Measurements from ENCODE around the gene ZMYM2. TPM values are rescaled to one million over a fixed set of nuclear protein-coding genes. Genes with fewer than 3 reads are reported as not detected.

The ZMYM2 gene
- total and polyA plus RNA-seq, 10 of the 15 experiments (the other 5 are each of a cell fraction or from before 2014, with no cell fraction given), result 9.5 to 60.4 (median 34.6) TPM

GRCh38 chr13:20109037-20109436, 150.5 kb downstream of the ZMYM2 start:
- CTCF ChIA-PET, result interaction anchor here (0.6 to 1.6 kb wide), 3 partner anchors 10 to 667 kb away, joined by 3 to 5 read pairs (median 3); no protein-coding TSS in a partner anchor
- no peak for FAIRE-seq

More at GRCh38 chr13:20109037-20109436, 150.5 kb downstream of the ZMYM2 start:
- H3K4me3 ChIP-seq, result no peak overlapping the region
- H3K79me2 ChIP-seq (ENCODE audit: control insufficient read depth, insufficient read depth, low read length), result no peaks in the 10 kb centered on the region
- no TSS peak for BruUV-seq (replicated peaks)
- no peaks in the 10 kb centered on the region for H3K9me3 ChIP-seq (replicated peaks; ENCODE audit: control insufficient read depth, insufficient read depth, low read length)
- no peaks in the 10 kb centered on the region for H3K27me3 ChIP-seq (replicated peaks in 1 of 2; ENCODE audit: control insufficient read depth in 2 of 2, insufficient read depth in 2 of 2, low read length in 1 of 2)
- no peak overlapping the region for H3K9ac ChIP-seq (ENCODE audit: control insufficient read depth, insufficient read depth, low read length)
- intact Hi-C loops (cut with micrococcal nuclease; ENCODE audit: unreplicated experiment) (no loop called here), in situ Hi-C loops (cut with MboI) (no loop called here)
- H3K27ac ChIP-seq (ENCODE audit: control insufficient read depth, insufficient read depth), result no peak overlapping the region
- no peaks in the 10 kb centered on the region for H3K36me3 ChIP-seq (ENCODE audit: control insufficient read depth in 2 of 2, insufficient read depth in 2 of 2, low read length in 1 of 2)
- H2AFZ ChIP-seq (ENCODE audit: control insufficient read depth, low read depth, low read length), result no peak overlapping the region
- no peaks in the 10 kb centered on the region for H3K4me1 ChIP-seq (ENCODE audit: control insufficient read depth, insufficient read depth, low read length)
- ChIA-PET POLR2A (no interaction called here), RAD21 (ENCODE audit: unreplicated experiment) (no interaction called here), SMC1A (ENCODE audit: uncharacterized antibody, unreplicated experiment) (no interaction called here)
- TF ChIP-seq ZBTB4 (CRISPR knock-in tag; IDR thresholded peaks at IDR 0.05) (no peak), SMAD5 (IDR thresholded peaks at IDR 0.05; ENCODE audit: low read depth) (no peak), CTCF (IDR thresholded peaks at IDR 0.05 in 2 of 3, conservative IDR thresholded peaks at IDR 0.05 in 1 of 3; ENCODE audit: control insufficient read depth in 2 of 3, extremely low read depth in 1 of 3, insufficient read depth in 1 of 3, low read depth in 3 of 3, low read length in 3 of 3) (no peak), SMAD1 (IDR thresholded peaks at IDR 0.05; ENCODE audit: low read depth, partially characterized antibody) (no peak), MAX (IDR thresholded peaks at IDR 0.05; ENCODE audit: low read depth, low read length) (no peak), POLR2A (IDR thresholded peaks at IDR 0.05; ENCODE audit: low read depth, low read length) (no peak), CREB1 (IDR thresholded peaks at IDR 0.05; ENCODE audit: low read depth) (no peak), KAT2A (conservative IDR thresholded peaks at IDR 0.05; ENCODE audit: control insufficient read depth, low read depth, low read length) (no peak), SUPT20H (IDR thresholded peaks at IDR 0.05; ENCODE audit: borderline replicate concordance, control insufficient read depth, low read depth, low read length) (no peak)
- no peaks in the 10 kb centered on the region for H4K20me1 ChIP-seq (ENCODE audit: control insufficient read depth, insufficient read depth)
- H3K4me2 ChIP-seq (ENCODE audit: control insufficient read depth, insufficient read depth), result no peak overlapping the region
- WGBS (ENCODE audit: insufficient coverage, insufficient replicate concordance, low lambda C conversion rate, missing lambda C conversion rate), result 42% methylated on average over 2 of the region's 2 CpGs
- ATAC-seq (no peak), DNase-seq (ENCODE audit: low read depth, low spot score) (no peak)
